ENCODE measurements around the gene HSPB7. TPM values are rescaled to one million over a fixed set of nuclear protein-coding genes. Genes with fewer than 3 reads are reported as not detected.
"Not testable (repeated sequence)": the region's sequence is repeated elsewhere in the genome, so short reads cannot be mapped to it uniquely, and the experiment has no call there.

The HSPB7 gene
- total RNA-seq, 1 donor from 2014 or later, result 160 TPM

GRCh38 chr1:16009030-16009460 is 8.8 kb downstream of the HSPB7 start:
- H3K27me3 Mint-ChIP-seq (ENCODE audit: low read depth), result no peaks in the 10 kb centered on the region
- H3K9me3 Mint-ChIP-seq (ENCODE audit: low read depth), result no peaks in the 10 kb centered on the region
- DNase-seq (ENCODE audit: low spot score), result peak; percentile 92
- H3K27ac Mint-ChIP-seq (ENCODE audit: unreplicated experiment), result no peak overlapping the region
- no peaks in the 10 kb centered on the region for H3K36me3 Mint-ChIP-seq (ENCODE audit: low read depth)
- H3K4me1 Mint-ChIP-seq (ENCODE audit: low read depth), result peaks cover 21% of the 10 kb centered on the region
- TF ChIP-seq, protein P1, sequence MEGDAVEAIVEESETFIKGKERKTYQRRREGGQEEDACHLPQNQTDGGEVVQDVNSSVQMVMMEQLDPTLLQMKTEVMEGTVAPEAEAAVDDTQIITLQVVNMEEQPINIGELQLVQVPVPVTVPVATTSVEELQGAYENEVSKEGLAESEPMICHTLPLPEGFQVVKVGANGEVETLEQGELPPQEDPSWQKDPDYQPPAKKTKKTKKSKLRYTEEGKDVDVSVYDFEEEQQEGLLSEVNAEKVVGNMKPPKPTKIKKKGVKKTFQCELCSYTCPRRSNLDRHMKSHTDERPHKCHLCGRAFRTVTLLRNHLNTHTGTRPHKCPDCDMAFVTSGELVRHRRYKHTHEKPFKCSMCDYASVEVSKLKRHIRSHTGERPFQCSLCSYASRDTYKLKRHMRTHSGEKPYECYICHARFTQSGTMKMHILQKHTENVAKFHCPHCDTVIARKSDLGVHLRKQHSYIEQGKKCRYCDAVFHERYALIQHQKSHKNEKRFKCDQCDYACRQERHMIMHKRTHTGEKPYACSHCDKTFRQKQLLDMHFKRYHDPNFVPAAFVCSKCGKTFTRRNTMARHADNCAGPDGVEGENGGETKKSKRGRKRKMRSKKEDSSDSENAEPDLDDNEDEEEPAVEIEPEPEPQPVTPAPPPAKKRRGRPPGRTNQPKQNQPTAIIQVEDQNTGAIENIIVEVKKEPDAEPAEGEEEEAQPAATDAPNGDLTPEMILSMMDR (IDR thresholded peaks at IDR 0.05), result peak; percentile 99
- no peak overlapping the region for H3K4me3 Mint-ChIP-seq (ENCODE audit: unreplicated experiment)

GRCh38 chr1:16007671-16008341 is 10.0 kb downstream of the HSPB7 start:
- no peaks in the 10 kb centered on the region for H3K27me3 Mint-ChIP-seq (ENCODE audit: low read depth)

DNA sequence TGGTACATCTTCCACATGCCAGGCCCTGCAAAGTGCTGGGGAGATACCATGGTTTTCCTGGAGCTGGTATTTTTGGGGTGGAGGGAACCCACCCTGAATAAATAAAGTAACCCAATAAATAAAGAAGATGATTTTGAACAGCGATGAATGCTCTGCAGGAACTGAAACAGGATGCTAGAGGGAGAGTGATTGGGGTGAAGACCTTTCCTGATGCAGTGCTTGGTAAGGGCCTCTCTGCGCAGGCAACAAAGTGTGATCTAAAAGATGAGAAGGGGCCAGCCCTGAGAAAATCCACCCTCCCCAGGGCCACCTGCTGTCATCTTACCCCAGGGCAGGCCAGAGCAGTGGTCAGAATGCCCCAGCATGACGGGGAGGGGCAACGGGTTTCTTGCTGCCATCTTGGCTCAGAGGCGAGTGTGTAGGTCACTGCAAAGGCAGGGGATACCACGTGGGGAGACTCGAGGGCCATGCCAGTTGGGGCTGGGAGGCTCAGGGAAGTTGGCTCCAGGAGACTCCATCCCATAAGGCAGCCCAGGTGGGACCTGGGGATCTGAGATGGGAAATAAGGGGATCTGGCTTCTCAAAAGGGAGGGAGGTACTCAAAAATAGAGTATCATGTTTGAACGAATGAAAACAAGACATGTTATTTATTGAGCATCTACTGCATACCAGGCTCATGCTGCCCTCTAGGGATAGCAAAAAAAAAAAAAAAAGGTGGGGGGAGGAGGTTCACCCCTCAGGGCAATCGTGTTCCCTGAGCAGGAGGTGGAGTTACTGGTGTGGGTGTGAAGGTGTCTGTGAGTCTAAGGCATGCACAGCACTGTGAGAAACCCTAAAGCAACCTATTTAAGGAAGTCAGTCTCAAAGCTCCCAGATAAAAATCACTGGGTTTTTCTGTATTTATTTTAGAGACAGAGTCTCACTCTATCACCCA is 11.0 kb downstream of the HSPB7 start:
- Mint-ChIP-seq H3K4me3 (ENCODE audit: unreplicated experiment) (no peak overlapping the region), H3K4me1 (ENCODE audit: low read depth) (peaks cover 8% of the 10 kb centered on the region), H3K27me3 (ENCODE audit: low read depth) (no peaks in the 10 kb centered on the region), H3K9me3 (ENCODE audit: low read depth) (no peaks in the 10 kb centered on the region), H3K36me3 (ENCODE audit: low read depth) (no peaks in the 10 kb centered on the region), H3K27ac (ENCODE audit: unreplicated experiment) (no peak overlapping the region)
- TF ChIP-seq, protein P1 (IDR thresholded peaks at IDR 0.05), result peak; percentile 59
- peak; percentile 55 for DNase-seq (ENCODE audit: low spot score)

More at GRCh38 chr1:16007671-16008341, 10.0 kb downstream of the HSPB7 start:
- Mint-ChIP-seq H3K4me1 (ENCODE audit: low read depth) (peaks cover 14% of the 10 kb centered on the region), H3K4me3 (ENCODE audit: unreplicated experiment) (no peak overlapping the region), H3K9me3 (ENCODE audit: low read depth) (no peaks in the 10 kb centered on the region), H3K27ac (ENCODE audit: unreplicated experiment) (no peak overlapping the region), H3K36me3 (ENCODE audit: low read depth) (no peaks in the 10 kb centered on the region)
- TF ChIP-seq, protein P1 (IDR thresholded peaks at IDR 0.05), result no peak
- DNase-seq (ENCODE audit: low spot score), result no peak

GRCh38 chr1:16006010-16006409 is 11.8 kb downstream of the HSPB7 start:
- Mint-ChIP-seq H3K4me1 (ENCODE audit: low read depth) (peaks cover 8% of the 10 kb centered on the region), H3K36me3 (ENCODE audit: low read depth) (no peaks in the 10 kb centered on the region), H3K9me3 (ENCODE audit: low read depth) (no peaks in the 10 kb centered on the region), H3K27ac (ENCODE audit: unreplicated experiment) (no peak overlapping the region), H3K4me3 (ENCODE audit: unreplicated experiment) (no peak overlapping the region), H3K27me3 (ENCODE audit: low read depth) (no peaks in the 10 kb centered on the region)
- DNase-seq (ENCODE audit: low spot score), result peak; percentile 66
- TF ChIP-seq, protein P1 (IDR thresholded peaks at IDR 0.05), result no peak

GRCh38 chr1:16005597-16005996 is 12.2 kb downstream of the HSPB7 start:
- Mint-ChIP-seq H3K4me1 (ENCODE audit: low read depth) (peaks cover 8% of the 10 kb centered on the region), H3K36me3 (ENCODE audit: low read depth) (no peaks in the 10 kb centered on the region), H3K4me3 (ENCODE audit: unreplicated experiment) (no peak overlapping the region), H3K9me3 (ENCODE audit: low read depth) (no peaks in the 10 kb centered on the region), H3K27ac (ENCODE audit: unreplicated experiment) (no peak overlapping the region), H3K27me3 (ENCODE audit: low read depth) (no peaks in the 10 kb centered on the region)
- TF ChIP-seq, protein P1 (IDR thresholded peaks at IDR 0.05), result no peak
- peak; percentile 29 for DNase-seq (ENCODE audit: low spot score)

- H3K4me1 Mint-ChIP-seq (ENCODE audit: low read depth); DNase-seq (ENCODE audit: low spot score); H3K36me3 Mint-ChIP-seq (ENCODE audit: low read depth); H3K27ac Mint-ChIP-seq (ENCODE audit: unreplicated experiment); H3K9me3 Mint-ChIP-seq (ENCODE audit: low read depth); H3K27me3 Mint-ChIP-seq (ENCODE audit: low read depth); H3K4me3 Mint-ChIP-seq (ENCODE audit: unreplicated experiment): not testable (repeated sequence)
Observed at GRCh38 chr1:16001274-16001673, 16.6 kb downstream of the HSPB7 start.
